ENCODE data around the gene TSPO2.

The TSPO2 gene

DNA sequence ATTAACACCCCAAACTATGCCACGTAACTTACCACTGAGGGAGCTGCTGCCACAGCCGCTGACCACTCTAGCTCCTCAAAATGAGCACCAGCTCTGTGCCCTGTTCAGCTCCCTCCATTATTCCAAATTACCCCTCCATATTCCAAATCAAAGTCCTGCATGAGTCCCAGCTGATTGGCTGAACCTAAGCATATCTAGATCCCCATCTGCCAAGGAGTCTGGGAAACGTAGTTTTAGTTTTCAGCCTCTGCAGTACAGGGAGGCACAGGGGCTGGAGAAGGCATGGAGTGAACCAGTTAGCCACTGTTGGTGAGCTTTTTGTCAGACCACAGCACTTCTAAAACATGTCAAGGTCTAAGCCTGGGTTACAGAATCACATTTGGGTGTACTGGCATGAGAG lies 19.2 kb upstream of the TSPO2 start:
- Histone ChIP-seq H3K9ac (no peak overlapping the region), H3K4me1 (peaks cover 16% of the 10 kb centered on the region), H3K27ac (no peak overlapping the region), H3K79me2 (no peaks in the 10 kb centered on the region), H3K36me3 (ENCODE audit: control insufficient read depth, insufficient read depth, low read length) (no peaks in the 10 kb centered on the region), H3K4me3 (ENCODE audit: low read depth, low read length) (no peak overlapping the region), H3K27me3 (ENCODE audit: control insufficient read depth, insufficient read depth, low read length) (no peaks in the 10 kb centered on the region), H3K9me3 (ENCODE audit: control insufficient read depth, low read length) (no peaks in the 10 kb centered on the region), H2AFZ (no peak overlapping the region), H3K4me2 (ENCODE audit: low read length) (no peak overlapping the region)
- TF ChIP-seq, protein P1, sequence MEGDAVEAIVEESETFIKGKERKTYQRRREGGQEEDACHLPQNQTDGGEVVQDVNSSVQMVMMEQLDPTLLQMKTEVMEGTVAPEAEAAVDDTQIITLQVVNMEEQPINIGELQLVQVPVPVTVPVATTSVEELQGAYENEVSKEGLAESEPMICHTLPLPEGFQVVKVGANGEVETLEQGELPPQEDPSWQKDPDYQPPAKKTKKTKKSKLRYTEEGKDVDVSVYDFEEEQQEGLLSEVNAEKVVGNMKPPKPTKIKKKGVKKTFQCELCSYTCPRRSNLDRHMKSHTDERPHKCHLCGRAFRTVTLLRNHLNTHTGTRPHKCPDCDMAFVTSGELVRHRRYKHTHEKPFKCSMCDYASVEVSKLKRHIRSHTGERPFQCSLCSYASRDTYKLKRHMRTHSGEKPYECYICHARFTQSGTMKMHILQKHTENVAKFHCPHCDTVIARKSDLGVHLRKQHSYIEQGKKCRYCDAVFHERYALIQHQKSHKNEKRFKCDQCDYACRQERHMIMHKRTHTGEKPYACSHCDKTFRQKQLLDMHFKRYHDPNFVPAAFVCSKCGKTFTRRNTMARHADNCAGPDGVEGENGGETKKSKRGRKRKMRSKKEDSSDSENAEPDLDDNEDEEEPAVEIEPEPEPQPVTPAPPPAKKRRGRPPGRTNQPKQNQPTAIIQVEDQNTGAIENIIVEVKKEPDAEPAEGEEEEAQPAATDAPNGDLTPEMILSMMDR (IDR thresholded peaks at IDR 0.05), result no peak

DNA sequence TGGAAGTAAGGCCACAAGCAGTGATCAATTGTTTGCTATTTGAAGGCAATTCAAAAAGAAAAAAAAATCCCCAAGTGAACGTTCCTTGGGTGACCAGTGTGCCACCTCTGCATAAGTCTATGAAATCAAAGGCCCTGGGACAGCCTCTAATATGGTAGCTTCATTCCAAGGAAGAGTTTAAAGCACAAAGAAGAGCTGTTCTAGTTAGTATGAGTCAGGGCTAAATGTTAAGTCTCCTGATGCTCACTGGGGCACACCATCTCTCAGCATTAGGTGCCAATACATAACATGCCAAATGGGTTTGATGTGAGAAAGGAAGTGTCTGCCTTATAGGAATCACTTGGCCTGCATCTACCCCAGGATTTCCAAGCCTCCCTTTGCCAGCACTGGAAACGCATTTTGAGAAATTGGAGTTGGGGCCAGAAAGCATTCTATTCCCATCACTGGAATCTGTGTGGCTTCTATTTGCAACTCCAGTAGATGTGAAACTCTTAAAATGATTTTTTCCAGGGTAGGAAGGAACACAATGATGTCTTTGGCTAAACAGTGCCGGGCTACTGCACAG lies 16.2 kb upstream of the TSPO2 start:
- H3K36me3 ChIP-seq (ENCODE audit: control insufficient read depth, insufficient read depth, low read length), result no peaks in the 10 kb centered on the region
- H3K79me2 ChIP-seq, result no peaks in the 10 kb centered on the region
- H3K9me3 ChIP-seq (ENCODE audit: control insufficient read depth, low read length), result no peaks in the 10 kb centered on the region
- H3K27me3 ChIP-seq (ENCODE audit: control insufficient read depth, insufficient read depth, low read length), result no peaks in the 10 kb centered on the region
- no peak overlapping the region for H3K27ac ChIP-seq
- no peak overlapping the region for H3K4me3 ChIP-seq (ENCODE audit: low read depth, low read length)
- H2AFZ ChIP-seq, result no peak overlapping the region
- H3K9ac ChIP-seq, result no peak overlapping the region
- TF ChIP-seq, protein P1 (IDR thresholded peaks at IDR 0.05), result no peak
- H3K4me2 ChIP-seq (ENCODE audit: low read length), result no peak overlapping the region
- H3K4me1 ChIP-seq, result peaks cover 21% of the 10 kb centered on the region

DNA sequence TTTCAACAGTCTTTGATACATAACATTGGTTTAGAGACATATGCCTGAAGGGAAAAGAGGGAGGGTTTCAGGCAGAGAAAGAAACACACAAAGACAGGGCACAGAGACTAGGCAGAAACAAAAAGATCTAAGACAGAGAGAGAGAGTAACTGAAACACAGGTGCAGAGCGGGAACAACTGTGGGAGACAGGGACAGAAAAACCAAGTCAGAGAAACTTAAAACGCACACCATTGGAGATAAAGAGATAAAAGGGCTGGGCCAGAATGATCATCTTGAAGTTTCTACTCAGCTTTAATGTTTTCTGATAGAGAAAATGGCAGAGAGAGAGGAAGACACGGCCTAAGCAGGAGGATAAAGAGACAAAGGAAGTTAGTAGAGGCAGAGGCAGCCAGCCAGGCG lies 15.0 kb upstream of the TSPO2 start:
- Histone ChIP-seq H3K4me2 (ENCODE audit: low read length) (no peak overlapping the region), H3K27ac (no peak overlapping the region), H3K4me3 (ENCODE audit: low read depth, low read length) (no peak overlapping the region), H3K9ac (no peak overlapping the region), H3K36me3 (ENCODE audit: control insufficient read depth, insufficient read depth, low read length) (no peaks in the 10 kb centered on the region), H3K4me1 (peaks cover 16% of the 10 kb centered on the region), H2AFZ (peak overlapping the region; percentile 100), H3K27me3 (ENCODE audit: control insufficient read depth, insufficient read depth, low read length) (no peaks in the 10 kb centered on the region), H3K79me2 (no peaks in the 10 kb centered on the region), H3K9me3 (ENCODE audit: control insufficient read depth, low read length) (no peaks in the 10 kb centered on the region)
- TF ChIP-seq, protein P1 (IDR thresholded peaks at IDR 0.05), result no peak

DNA sequence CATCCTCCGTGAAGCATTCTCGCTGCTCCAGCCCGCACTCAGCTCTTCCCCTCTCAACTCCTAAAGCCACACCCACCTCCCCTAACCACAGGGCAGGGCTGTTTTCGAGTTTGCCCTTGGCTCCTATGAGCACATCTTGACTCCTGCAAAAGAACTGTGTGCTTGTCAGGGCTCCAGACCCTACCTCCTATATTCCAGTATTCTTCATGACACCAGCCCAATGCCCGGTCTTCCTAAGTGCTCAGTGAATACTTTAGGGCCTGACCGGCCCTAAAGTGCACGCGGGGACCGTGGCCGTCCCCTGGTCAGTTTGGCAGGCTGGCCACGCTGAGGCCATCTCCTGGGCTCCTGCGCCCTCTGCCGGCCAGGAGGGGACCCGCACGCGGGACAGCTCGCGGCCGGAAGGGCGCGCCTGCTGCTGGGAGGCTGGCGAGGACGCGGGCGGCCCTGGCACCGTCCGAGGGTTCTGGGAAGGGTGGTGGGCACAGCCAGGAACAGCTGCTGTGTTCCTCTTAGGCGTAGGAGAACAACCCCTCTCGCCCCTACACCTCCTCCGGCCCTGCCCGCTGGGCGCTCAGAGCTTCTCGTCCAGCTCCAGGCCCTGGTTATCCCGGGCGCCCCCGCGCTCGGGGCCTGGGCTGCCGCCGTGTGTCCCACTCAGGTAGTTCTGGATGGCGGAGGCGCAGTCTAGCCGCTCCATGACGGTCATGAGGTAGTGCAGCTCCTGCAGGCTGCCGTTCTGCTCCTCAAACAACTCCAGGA lies 14.3 kb upstream of the TSPO2 start:
- peak overlapping the region; percentile 71 for H3K9ac ChIP-seq

More for the DNA sequence above, 14.3 kb upstream of the TSPO2 start:
- no peaks in the 10 kb centered on the region for H3K27me3 ChIP-seq (ENCODE audit: control insufficient read depth, insufficient read depth, low read length)
- H3K4me1 ChIP-seq, result peaks cover 10% of the 10 kb centered on the region
- no peaks in the 10 kb centered on the region for H3K9me3 ChIP-seq (ENCODE audit: control insufficient read depth, low read length)
- H2AFZ ChIP-seq, result peak overlapping the region; percentile 100
- no peaks in the 10 kb centered on the region for H3K36me3 ChIP-seq (ENCODE audit: control insufficient read depth, insufficient read depth, low read length)
- H3K27ac ChIP-seq, result peak overlapping the region; percentile 69
- TF ChIP-seq, protein P1 (IDR thresholded peaks at IDR 0.05), result peak; percentile 100
- H3K4me2 ChIP-seq (ENCODE audit: low read length), result peak overlapping the region; percentile 74
- H3K4me3 ChIP-seq (ENCODE audit: low read depth, low read length), result peak overlapping the region; percentile 56
- H3K79me2 ChIP-seq, result no peaks in the 10 kb centered on the region
